ENCODE data around the gene KDM4B. TPM values are rescaled to one million over a fixed set of nuclear protein-coding genes. Genes with fewer than 3 reads are reported as not detected.
"Not testable (repeated sequence)": the region's sequence is repeated elsewhere in the genome, so short reads cannot be mapped to it uniquely, and the experiment has no call there.

Gene KDM4B
- total and polyA plus RNA-seq, 7 donors = 7.2 to 46.5 (median 21.4) TPM

DNA sequence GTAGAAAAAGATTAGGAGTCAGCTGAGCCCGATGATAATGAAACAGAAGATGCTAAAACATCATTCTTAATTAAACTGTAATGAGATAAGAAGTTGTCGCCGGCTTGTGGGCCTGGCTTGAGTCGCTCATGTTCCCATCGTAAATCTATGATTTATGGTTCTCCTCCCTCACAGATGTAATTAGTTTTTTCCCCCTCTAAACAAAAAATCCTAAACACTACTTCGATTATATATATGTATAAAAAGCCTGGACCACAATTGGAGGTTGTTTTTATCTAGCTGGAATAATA, 220.3 kb downstream of the KDM4B start:
- TF ChIP-seq, protein P1, sequence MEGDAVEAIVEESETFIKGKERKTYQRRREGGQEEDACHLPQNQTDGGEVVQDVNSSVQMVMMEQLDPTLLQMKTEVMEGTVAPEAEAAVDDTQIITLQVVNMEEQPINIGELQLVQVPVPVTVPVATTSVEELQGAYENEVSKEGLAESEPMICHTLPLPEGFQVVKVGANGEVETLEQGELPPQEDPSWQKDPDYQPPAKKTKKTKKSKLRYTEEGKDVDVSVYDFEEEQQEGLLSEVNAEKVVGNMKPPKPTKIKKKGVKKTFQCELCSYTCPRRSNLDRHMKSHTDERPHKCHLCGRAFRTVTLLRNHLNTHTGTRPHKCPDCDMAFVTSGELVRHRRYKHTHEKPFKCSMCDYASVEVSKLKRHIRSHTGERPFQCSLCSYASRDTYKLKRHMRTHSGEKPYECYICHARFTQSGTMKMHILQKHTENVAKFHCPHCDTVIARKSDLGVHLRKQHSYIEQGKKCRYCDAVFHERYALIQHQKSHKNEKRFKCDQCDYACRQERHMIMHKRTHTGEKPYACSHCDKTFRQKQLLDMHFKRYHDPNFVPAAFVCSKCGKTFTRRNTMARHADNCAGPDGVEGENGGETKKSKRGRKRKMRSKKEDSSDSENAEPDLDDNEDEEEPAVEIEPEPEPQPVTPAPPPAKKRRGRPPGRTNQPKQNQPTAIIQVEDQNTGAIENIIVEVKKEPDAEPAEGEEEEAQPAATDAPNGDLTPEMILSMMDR (IDR thresholded peaks at IDR 0.05) = no peak
- TF ChIP-seq EP300 (IDR thresholded peaks at IDR 0.05) = no peak
- TF ChIP-seq POLR2A (IDR thresholded peaks at IDR 0.05) = no peak
- TF ChIP-seq POLR2AphosphoS5 (IDR thresholded peaks at IDR 0.05) = no peak
- Histone ChIP-seq H3K9me3 (peaks cover 0 to 2% (median 0%) of the 10 kb centered on the region in 4 donors), H3K4me3 (no peak overlapping the region), H3K27me3 (no peaks in the 10 kb centered on the region), H3K4me1 (peaks cover 0 to 9% (median 6%) of the 10 kb centered on the region in 4 donors), H3K27ac (no peak overlapping the region), H3K36me3 (no peaks in the 10 kb centered on the region)
- intact Hi-C loops (cut with DNase I) = no loop called here
- no peak for DNase-seq
- WGBS, 2 donors = 8 to 30% methylated on average over 6 of the region's 6 CpGs

DNA sequence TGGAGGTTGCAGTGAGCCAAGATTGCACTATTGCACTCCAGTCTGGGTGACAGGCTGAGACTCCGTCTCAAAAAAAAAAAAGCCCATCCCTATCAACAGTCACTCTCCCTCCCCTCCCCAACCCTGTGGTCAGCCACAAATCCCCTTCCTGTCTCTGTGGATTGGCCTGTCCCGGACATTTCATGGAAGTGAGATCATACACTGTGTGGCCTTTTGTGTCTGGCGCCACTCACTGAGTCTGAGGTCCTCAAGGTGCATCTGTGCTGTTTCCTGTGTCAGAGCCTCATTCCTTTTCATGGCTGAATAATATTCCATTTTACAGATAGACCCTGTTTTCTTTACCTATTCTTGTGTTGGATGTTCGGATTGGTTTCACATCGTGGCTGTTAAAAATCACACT, 222.2 kb downstream of the KDM4B start:
- Histone ChIP-seq H3K4me3 (no peak overlapping the region), H3K9me3 (peaks cover 0 to 2% (median 0%) of the 10 kb centered on the region in 4 donors), H3K27ac (no peak overlapping the region), H3K27me3 (no peaks in the 10 kb centered on the region), H3K36me3 (no peaks in the 10 kb centered on the region), H3K4me1 (peaks cover 0 to 9% (median 6%) of the 10 kb centered on the region in 4 donors)
- TF ChIP-seq POLR2A (IDR thresholded peaks at IDR 0.05) = no peak
- TF ChIP-seq EP300 (IDR thresholded peaks at IDR 0.05) = no peak
- no peak for TF ChIP-seq POLR2AphosphoS5 (IDR thresholded peaks at IDR 0.05)
- TF ChIP-seq, protein P1 (IDR thresholded peaks at IDR 0.05) = no peak
- DNase-seq = no peak
- 86 to 88% methylated on average over 5 of the region's 5 CpGs for WGBS, 2 donors
- intact Hi-C loops (cut with DNase I) = no loop called here

DNA sequence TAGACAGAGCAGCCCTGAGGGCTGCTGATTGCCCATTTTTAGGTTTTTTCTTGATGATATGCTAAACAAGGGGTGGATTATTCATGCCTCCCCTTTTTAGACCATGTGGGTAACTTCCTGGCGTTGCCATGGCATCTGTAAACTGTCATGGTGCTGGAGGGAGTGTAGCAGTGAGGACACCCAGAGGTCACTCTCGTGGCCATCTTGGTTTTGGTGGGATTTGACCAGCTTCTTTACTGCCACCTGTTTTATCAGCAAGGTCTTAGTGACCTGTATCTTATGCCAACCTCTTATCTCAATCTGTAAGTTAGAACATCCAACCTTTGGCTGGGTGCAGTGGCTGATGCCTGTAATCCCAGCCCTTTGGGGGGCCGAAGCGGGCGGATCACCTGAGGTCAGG, 223.7 kb downstream of the KDM4B start:
- H3K36me3 ChIP-seq = no peaks in the 10 kb centered on the region
- no peak overlapping the region for H3K27ac ChIP-seq
- no peak for DNase-seq
- whole genome bisulfite sequencing, 2 donors = 77 to 88% methylated on average over 5 of the region's 5 CpGs
- H3K4me1 ChIP-seq = peaks cover 0 to 9% (median 6%) of the 10 kb centered on the region in 4 donors
- H3K9me3 ChIP-seq = peaks cover 0 to 2% (median 0%) of the 10 kb centered on the region in 4 donors
- TF ChIP-seq EP300 (IDR thresholded peaks at IDR 0.05) = no peak
- no peak for TF ChIP-seq POLR2A (IDR thresholded peaks at IDR 0.05)
- no peak for TF ChIP-seq POLR2AphosphoS5 (IDR thresholded peaks at IDR 0.05)
- TF ChIP-seq, protein P1 (IDR thresholded peaks at IDR 0.05) = no peak
- intact Hi-C loops (cut with DNase I) = no loop called here
- H3K27me3 ChIP-seq = no peaks in the 10 kb centered on the region
- H3K4me3 ChIP-seq = no peak overlapping the region

DNA sequence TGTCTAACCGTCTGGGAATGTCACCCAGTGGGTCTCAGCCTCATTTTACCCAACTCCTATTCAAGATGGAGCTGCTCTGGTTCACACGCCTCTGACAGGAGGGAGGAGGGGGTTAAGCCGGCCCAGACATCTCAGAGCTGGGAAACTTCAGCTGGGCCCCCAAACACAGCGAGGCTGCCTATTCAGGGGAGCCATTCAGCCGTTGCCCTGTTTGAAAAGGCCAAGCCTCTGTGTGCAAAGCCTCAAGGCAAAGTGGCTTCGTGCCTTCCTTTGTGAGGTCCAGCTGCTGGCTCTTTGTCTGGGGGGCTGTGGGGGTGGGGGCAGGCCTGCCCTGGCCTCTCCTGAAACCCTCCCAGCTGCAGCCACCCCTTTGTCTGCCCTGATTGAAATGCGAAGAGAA, 224.3 kb downstream of the KDM4B start:
- H3K4me1 ChIP-seq = peaks cover 0 to 9% (median 6%) of the 10 kb centered on the region in 4 donors
- no peak overlapping the region for H3K4me3 ChIP-seq
- H3K9me3 ChIP-seq = peaks cover 0 to 2% (median 0%) of the 10 kb centered on the region in 4 donors
- intact Hi-C loops (cut with DNase I) = no loop called here
- no peak overlapping the region for H3K27ac ChIP-seq
- H3K36me3 ChIP-seq = no peaks in the 10 kb centered on the region
- DNase-seq = no peak
- 50 to 51% methylated on average over 7 of the region's 7 CpGs for WGBS, 2 donors
- TF ChIP-seq, protein P1 (IDR thresholded peaks at IDR 0.05) = no peak
- TF ChIP-seq EP300 (IDR thresholded peaks at IDR 0.05) (no peak), POLR2A (IDR thresholded peaks at IDR 0.05) (no peak), POLR2AphosphoS5 (IDR thresholded peaks at IDR 0.05) (no peak)
- H3K27me3 ChIP-seq = no peaks in the 10 kb centered on the region

DNA sequence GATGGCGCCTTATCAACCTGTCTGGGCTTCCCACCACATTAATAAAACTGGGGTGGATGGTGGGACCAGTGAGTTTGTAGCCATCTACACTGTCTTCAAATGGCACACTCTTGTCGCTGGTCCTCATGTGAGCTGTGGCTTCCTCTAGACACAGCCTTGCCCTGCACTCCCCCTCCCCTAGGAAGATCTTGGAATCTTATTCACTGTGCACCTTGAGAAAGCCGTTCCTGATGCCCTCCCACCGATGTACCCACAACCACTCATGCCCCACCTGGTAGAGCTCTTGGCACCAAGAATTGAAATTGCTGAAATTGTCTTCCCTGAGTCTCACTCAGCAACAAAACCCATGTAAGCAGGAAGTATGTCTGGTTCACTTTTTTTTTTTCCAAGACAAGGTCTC, 225.7 kb downstream of the KDM4B start:
- Histone ChIP-seq H3K27me3 (no peaks in the 10 kb centered on the region), H3K9me3 (peaks cover 0 to 2% (median 0%) of the 10 kb centered on the region in 4 donors), H3K36me3 (no peaks in the 10 kb centered on the region), H3K4me3 (no peak overlapping the region), H3K4me1 (peaks cover 0 to under 1% (median 0%) of the 10 kb centered on the region in 4 donors), H3K27ac (no peak overlapping the region)
- intact Hi-C loops (cut with DNase I) = no loop called here
- DNase-seq = no peak
- TF ChIP-seq POLR2AphosphoS5 (IDR thresholded peaks at IDR 0.05) = no peak
- TF ChIP-seq, protein P1 (IDR thresholded peaks at IDR 0.05) = no peak
- TF ChIP-seq POLR2A (IDR thresholded peaks at IDR 0.05) = no peak
- TF ChIP-seq EP300 (IDR thresholded peaks at IDR 0.05) = no peak
- WGBS, 2 donors = 83 to 93% methylated on average over 4 of the region's 4 CpGs

DNA sequence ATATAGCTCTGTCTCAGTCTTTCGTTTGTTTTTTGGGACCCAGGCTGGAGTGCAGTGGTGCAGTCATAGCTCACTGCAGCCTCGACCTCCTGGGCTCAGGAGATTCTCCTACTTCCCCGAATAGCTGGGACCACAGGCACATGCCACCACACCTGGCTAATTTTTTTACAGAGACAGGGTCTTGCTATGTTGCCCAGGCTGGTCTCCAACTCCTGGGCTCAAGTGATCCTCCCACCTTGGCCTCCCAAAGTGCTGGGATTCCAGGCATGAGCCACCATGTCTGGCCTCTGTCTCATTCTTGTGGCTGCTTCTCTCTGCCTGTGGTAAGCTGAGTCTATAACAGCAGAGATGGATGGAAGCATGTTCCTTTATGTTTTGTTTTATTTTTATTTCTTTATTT, 226.7 kb downstream of the KDM4B start:
- WGBS, 2 donors = 59 to 77% methylated on average over 3 of the region's 3 CpGs
- intact Hi-C loops (cut with DNase I); DNase-seq: not testable (repeated sequence)

More for the DNA sequence above, 226.7 kb downstream of the KDM4B start:
- H3K9me3 ChIP-seq, H3K36me3 ChIP-seq, H3K4me1 ChIP-seq, H3K27ac ChIP-seq, H3K27me3 ChIP-seq, H3K4me3 ChIP-seq: not testable (repeated sequence)
